GM19025 (cell line): ENCODE measurements around the gene MKX.
"Not testable (repeated sequence)": the region's sequence is repeated elsewhere in the genome, so short reads cannot be mapped to it uniquely, and the experiment has no call there.

Experiments used
- ATAC-seq: cut with Tn5 transposase; IDR thresholded peaks from one replicate; pipeline ENCODE4 v1.9.1; 2021; ENCODE audit warnings: mild to moderate bottlenecking, low read depth, moderate library complexity; ENCODE audit not compliant: unreplicated experiment

Gene MKX

DNA sequence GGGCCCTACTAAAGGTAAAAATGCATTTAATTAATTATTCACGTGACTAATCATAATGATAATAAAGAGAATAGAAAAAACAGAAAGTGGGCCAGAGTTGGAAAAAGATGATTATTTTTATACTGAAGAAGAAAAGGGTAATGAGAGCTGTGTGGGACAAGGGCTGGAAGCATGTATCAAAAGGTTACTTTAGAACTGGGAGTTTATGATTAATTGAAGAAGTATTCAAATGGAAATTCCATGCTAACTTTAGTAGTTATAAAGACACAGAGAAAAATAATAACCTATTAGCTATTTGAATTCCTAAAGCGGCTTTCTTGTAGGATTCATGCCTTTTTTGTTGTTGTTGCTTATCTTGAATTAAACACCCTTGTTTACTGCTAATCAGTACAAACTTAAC, 49.9 kb downstream of the MKX start:
- ATAC-seq: no peak

DNA sequence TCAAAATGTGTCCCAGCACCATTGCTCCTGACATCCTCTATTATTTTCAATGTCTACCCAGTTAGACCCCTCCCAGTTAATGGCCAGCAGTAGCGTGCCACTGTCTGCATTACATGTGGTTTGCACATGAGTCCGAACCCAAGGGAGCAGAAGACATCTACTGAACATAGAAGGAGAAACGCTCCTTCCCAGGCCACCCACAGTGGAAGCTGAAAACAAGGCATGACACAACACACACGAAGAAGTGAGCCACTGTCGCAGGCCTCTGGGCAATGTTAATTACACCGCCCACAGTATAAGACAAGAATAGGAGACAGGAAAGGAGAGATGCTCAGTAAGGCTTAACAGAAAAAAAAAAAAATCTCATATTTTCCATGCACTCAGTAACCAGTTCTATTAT, 50.5 kb downstream of the MKX start:
- no peak for ATAC-seq

DNA sequence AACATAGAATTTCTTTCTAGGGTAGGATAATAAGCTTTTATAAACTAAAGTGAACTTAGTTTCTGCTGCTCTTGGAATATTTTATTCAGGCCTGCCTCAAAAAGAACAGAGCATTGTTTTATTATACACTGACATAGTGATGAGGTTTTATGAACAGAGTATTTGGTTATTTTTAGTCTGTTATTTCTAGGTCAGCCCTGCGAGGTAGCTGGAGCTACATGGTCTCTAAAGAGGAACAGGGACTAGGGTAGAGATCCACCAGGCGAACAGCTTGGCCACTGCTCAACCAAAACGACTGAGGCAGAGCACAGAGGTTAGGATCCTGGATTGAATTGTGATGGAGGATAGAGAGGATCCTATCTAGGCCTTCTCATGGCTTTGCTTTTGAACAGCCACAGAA, 53.0 kb downstream of the MKX start:
- ATAC-seq: no peak

DNA sequence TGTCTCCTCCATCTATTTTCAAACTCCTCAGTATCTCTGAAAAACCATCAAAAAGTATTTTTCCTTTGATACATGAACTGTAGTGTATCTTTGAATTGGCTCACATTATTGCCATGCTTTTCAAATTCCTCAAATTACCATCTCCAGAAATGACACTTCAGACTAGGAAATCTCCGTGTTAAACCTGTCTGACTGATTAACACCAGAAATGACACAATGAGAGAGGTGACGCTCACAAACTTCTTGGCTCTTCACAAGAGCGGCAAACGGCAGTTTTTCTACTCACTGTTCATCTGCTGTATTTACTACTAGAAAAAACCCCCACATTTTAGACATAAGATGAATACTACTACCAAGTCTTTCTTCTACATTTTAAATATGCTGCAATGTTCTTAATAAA, 56.6 kb downstream of the MKX start:
- no peak for ATAC-seq

DNA sequence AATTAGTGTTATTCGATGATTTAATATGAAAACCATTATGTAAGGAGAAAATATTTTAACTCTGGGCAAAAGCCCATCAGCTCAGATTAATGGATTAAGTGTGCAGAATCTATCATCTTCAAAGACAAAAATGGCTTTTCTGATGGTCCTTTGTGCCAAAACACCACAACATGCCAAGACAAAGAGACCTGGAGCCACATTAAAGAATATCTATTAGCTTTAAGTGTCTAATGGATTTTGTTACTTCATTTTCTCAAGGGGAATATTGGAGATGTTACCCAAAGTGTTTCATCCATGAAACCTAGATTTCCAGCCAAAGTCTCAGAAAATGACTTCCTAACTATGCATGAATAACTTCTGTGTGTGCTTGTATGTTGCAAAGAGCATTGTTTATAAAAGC, 57.3 kb downstream of the MKX start:
- no peak for ATAC-seq

DNA sequence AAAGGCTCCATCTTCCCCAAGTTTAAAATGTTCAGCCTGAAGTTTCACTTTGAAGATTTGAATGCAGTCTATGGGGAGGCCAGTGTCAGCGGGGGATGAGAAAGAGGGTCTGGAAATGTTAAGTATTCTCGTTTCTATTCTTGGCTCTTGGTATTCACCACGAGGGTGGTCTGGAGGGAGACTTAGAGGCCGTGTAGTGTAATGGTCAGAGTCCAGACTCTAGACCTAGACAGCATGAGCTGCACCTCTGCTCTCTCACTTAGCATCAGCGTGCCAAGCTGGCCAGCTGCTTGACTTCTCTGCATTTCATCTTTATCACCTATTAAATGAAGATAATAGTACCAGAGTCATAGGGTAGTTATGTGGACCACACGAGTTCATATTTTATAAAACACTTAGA, 57.9 kb downstream of the MKX start:
- no peak for ATAC-seq

DNA sequence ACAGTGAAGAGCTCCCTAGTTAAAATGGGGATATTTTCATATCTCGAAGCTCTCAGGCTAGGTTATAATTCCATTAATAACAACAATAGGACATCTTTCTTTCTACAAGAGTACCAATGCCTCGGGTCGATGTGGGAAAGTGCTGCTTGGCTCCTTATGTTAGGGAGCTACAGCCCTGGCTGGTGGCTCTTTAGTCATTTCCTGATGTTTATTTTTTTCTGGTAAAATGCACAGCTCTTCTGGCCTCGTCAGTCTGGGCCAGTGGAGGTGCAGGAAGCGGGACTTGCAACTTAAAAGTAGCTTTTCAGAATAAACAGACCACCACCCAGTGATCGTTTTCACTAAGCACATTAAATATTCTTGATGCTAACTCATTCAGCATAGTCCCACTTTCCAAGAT, 58.3 kb downstream of the MKX start:
- ATAC-seq: no peak

DNA sequence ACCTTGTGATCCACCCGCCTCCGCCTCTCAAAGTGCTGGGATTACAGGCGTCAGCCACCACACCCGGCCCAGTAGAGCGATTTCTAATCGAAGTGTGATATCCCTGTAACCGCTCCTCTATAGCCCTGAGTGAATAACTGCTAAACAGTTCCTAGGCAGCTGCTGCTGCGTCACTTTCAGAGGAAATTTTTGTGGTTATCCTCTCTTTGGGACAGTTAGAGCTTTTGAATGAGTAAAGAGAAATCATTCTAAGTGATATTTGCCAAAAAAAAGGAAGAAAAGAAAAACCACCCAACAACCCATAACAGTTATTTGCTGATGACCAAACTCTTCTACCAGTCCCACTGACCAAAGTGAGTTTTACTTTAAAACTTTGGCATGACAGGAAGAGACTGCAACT, 59.9 kb downstream of the MKX start:
- no peak for ATAC-seq

DNA sequence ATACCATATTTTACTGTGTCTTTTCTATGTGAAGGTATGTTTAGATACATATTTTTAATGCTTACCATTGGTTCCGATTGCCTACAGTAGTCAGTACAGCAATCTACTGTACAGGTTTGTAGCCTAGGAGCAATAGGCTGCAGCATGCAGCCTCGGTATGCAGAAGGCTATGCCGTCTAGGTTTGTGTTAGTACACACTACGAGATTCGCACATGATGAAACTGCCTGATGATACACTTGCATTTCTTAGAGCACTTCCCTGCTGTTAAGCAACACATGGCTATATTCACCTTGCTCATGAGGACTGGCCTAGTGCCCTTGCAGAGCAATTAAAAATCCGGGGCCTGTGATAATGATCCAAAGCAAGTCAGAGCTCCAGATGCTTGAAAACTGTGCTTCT, 62.4 kb downstream of the MKX start:
- ATAC-seq: no peak

DNA sequence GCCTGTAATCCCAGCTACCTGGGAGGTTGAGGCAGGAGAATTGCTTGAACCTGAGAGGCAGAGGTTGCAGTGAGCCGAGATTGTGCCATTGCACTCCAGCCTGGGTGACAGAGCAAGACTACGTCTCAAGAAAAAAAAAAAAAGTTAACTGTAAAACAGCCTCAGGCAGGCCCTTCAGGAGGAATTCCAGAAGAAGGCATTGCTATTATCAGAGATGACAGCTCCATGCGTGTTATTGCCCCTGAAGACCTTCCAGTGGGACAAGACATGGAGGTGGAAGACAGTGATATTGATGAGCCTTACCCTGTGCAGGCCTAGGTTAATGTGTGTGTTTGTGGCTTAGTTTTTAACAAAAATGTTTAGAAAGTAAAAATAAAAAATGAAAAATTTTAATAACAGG, 63.8 kb downstream of the MKX start:
- ATAC-seq: not testable (repeated sequence)

DNA sequence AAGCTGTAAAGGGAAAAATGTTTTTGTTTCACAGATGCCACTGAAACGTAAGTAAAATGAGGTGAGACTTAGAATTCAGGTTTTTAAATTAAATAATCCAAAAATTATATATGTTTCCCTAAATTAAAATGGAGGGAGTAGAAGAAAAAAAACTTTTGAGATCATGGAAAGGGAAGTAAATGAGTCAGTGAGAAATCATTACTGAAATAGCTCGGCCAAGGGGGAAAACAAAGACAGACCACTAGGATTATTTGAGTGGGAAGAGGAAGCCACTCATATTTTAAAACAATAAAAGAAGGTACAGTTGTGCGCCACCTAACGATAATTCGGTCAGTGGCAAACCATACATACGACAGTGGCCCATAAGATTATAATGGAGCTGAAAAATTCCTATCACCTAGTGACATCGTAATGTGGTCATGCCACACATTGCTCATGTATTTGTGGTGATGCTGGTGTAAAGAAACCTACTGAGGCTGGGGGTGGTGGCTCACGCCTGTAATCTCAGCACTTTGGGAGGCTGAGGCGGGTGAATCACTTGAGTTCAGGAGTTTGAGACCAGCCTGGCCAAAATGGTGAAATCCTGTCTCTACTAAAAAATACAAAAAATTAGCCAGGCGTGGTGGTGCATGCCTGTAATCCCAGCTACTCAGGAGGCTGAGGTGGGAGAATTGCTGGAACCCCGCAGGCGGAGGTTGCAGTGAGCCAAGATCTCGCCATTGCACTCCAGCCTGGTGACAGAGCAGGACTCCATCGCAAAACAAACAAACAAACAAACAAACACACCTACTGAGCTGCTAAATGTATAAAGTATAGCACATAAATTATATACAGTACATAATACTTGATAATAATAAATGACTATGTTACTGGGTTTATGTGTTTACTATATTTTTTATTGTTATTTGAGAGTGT, 64.7 kb downstream of the MKX start:
- no peak for ATAC-seq

DNA sequence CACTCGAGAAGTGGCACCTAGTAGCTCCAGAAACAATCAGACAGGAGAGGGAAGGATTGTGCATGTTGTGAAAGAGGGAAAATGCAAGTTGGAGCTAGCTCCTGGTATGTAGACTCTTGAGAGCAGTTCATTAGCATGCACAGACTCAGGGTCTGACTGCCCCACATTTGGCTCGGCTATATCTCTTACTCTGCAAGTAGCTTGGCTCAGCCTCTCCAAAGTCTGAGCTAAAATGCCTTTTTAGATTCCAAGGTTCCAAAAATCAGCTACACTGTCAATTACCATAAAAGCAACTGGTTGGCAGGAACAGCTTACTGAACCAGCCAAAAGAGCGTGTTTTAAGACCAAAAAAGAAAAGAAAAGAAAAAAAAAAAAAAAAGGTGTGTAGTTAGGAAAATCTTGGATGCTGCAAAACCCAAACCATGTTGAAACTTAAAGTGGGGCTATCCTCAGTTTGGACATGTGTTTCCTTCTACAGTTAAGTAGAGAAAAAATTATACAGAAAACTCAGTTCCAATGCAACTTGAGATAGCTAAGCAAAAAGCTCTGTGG, 65.5 kb downstream of the MKX start:
- ATAC-seq: no peak

DNA sequence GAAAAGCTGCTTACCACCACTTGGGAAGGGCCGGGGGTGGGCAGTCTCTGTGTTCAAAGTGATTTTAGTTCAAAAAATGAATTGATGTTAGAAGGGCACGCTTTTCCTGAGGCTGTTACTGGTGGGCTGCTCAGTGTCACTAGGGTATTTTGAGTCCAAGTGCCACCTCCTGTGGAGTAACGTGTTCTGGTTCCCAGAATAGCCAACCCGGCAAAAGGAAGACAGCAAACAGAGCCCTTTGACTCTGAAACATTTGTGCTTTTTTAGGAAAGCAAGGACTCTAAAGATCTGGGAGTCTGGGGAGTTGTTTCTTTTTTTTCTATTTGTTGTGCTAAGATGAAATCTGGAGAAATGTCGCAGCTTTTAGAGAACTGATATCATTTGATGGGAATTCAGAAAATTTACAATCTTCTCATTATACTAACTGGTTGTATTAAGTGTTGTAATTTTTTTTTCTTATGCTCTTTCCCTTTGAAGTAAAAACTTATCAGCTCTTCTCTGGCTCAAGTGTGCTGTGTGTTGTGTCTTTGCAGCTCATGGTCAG, 66.2 kb downstream of the MKX start:
- ATAC-seq: no peak

DNA sequence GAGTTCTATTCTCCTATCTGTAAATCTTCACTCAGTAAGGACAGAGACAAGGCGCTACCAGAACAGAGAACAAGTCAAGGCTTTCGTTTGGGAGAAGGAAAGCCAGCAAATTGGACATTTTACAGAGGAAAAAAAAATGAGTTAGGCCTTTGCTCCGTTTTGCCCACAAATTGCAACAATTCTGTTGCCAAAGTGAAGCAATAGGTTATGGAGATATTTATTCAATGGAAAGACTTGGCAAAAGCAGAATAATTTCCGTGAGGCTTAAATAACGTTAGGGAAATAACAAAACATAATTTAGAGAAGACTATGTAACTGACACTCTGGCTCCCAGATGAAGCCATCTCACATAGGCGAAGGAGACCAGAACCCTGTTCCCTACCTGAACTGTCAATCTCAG, 67.5 kb downstream of the MKX start:
- ATAC-seq: no peak

DNA sequence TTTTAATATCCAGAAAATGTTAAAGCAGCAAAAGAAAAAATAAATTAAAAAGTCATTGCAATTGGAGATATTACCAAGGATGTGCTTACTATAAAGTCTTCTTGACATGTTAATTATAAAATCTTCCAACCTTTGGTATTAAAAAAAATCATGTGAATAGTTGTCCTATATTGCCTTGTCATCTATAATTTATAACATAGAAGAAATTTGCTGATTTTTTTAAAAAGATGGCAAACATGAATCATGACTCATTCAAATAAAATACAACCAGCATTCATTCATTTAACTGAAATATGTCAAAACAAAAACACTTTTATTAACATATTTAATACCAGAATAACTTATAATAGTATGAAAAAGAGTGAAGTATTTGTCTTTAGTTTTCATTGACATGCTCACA, 72.6 kb downstream of the MKX start:
- no peak for ATAC-seq

DNA sequence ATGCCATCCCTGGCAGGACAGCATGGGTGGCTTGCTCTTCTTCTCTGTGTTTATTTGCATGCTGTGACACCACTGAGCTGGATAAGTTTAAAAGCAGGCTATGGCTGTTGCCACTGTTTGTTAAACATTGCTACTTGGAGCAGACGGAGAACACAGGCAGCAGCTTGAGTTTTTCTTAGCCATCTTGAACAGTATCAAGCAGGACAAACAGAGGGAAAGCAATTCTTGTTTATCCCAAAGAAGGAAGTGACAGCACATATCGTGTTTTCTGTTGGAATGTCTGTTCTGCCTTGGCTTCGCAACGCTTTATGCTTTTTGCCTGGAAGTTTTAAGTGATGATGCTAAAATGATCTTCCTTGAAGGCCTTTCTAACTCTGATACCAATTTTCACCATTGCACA, 73.8 kb downstream of the MKX start:
- no peak for ATAC-seq

DNA sequence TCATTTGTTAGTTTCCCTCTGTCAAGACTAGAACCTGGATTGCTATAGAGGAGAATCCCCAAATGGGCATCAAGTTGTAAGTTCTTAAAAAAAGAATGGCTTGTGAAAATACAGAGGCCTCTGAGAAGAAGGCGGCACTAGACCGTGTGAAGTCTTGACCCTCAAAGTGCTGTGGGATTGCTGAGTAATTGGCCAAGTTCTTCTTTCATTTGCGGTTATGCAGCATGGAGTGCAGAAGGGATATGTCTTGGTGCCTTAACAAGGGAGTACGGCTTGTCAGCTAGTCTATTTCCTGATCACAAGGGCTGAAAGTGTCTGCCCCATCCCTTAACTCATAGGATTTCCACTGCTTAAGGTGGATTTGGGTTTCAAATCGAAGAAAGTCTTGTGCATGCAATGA, 81.2 kb downstream of the MKX start:
- no peak for ATAC-seq

DNA sequence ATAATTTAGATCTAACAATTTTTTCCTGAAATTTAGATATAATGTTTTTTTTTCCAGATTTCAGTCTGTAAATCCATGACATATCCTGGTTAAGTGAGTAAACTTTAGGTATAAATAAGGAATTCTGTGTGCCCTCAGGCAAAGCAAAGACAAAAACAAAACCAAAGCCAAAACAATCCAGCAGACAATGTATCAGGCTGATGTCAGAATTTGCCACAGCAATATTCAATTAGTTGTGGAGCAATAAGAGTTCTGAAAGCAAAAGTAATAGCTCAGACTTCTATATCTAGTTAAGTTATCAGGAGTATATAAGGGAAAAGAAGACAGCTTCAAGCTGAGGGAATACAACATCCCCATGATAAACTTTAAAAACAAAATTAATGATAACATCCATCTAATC, 82.0 kb downstream of the MKX start:
- ATAC-seq: no peak

DNA sequence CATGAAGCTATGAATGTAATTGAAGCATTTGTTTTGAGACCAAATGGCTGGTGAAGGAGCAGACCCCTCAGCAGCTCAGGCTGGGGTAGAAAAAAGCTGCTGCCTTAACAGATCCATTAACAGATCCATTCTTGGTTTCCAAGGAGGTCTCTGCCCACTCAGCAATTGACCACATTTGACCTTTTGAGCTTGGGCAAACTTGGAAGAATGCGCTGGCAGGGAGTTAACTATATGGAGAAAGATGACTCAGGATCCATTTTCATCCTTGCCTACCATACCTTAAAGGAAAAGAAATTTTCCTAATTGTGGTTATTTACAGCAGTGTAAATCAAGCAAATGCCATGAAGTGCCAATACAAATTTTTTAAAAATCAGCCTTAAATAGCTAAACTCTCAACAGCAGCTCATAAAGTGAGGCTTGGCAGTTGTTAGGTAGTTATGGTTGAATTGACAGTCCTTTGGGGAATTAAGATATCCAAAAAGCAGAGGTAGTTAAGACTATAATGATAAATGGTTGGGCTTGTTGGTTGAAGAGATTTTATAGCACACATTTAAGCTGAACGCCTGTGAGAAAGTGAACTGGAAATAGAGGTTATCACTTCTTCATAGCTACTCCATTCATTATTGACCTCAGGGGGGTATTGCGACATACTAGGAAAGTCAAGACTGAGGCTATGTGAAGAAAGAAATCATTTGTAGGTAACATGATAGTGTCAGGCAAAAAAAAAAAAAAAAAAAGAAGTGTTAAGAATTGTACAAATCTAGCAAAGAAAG, 83.9 kb downstream of the MKX start:
- ATAC-seq: no peak

DNA sequence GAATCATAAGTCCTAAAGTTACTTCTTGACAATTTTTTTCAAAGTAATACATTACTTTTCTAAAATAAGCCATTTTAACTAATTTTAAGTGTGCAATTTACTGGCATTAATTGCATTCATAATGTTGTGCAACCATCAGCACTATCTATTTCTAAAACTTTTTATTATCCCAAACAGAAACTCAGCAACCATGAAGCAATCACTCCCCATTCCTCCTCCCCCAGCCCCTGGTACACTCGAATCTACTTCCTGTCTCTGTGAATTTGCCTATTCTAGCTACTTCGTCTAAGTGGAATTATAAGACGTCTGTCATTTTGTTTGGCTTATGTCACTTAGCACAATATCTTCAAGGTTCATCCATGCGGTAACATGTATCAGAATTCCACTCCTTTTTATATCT, 84.9 kb downstream of the MKX start:
- no peak for ATAC-seq

DNA sequence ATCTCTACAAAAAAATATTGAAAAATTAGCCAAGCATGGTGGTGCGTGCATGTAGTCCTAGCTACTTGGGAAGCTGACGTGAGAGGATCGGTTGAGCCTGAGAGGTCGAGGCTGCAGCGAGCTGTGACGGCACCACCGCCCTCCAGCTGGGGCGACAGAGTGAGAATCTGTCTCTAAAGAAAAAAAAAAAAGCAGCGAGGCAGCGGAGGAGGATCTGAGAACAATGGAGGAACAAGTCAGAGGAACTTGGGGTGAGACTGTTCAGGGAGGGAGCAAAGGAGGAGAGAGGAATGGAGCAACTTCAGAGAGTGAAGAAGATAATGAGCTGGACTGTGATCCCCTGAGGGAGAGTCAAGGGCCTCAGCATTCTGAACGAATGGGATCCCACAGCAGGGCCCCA, 85.4 kb downstream of the MKX start:
- ATAC-seq: no peak
